Measurements from ENCODE around the gene KIF20B. TPM values are rescaled to one million over a fixed set of nuclear protein-coding genes. Genes with fewer than 3 reads are reported as not detected.

KIF20B gene
- polyA plus RNA-seq, 1 experiment: 4.5 TPM

DNA sequence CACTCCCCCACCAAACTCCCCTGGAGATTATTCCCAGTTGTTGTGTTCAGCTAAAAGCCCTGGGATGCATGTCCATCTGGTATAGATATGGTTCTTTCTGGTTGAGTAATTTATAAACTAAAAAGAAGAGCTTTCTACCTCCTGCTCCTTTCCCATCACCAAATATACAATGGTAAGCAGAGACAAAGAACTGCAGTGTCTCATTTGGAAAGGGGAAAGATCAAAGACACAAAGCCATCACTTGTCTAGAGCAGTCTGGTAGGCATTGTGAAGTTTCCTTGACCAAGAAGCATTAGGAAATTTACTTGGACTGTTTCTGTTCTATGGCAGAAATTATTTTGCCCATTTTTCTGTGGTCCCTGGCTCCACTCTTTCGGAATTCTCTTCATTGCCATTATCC, 31.4 kb upstream of the KIF20B start:
- POLR2A ChIA-PET: no interaction called here
- H3K27me3 ChIP-seq (ENCODE audit: control insufficient read depth, insufficient read depth, low read length): no peaks in the 10 kb centered on the region
- H3K27ac ChIP-seq (ENCODE audit: low read depth, low read length): no peak overlapping the region
- TF ChIP-seq, protein P1, sequence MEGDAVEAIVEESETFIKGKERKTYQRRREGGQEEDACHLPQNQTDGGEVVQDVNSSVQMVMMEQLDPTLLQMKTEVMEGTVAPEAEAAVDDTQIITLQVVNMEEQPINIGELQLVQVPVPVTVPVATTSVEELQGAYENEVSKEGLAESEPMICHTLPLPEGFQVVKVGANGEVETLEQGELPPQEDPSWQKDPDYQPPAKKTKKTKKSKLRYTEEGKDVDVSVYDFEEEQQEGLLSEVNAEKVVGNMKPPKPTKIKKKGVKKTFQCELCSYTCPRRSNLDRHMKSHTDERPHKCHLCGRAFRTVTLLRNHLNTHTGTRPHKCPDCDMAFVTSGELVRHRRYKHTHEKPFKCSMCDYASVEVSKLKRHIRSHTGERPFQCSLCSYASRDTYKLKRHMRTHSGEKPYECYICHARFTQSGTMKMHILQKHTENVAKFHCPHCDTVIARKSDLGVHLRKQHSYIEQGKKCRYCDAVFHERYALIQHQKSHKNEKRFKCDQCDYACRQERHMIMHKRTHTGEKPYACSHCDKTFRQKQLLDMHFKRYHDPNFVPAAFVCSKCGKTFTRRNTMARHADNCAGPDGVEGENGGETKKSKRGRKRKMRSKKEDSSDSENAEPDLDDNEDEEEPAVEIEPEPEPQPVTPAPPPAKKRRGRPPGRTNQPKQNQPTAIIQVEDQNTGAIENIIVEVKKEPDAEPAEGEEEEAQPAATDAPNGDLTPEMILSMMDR (IDR thresholded peaks at IDR 0.05; ENCODE audit: low read depth, low read length): no peak
- DNase-seq (ENCODE audit: low read depth, low spot score): no peak
- no peaks in the 10 kb centered on the region for H3K9me3 ChIP-seq (ENCODE audit: control insufficient read depth, insufficient read depth, low read length)
- CTCF ChIA-PET: no interaction called here
- no peak overlapping the region for H3K4me3 ChIP-seq (ENCODE audit: low read depth, low read length)

DNA sequence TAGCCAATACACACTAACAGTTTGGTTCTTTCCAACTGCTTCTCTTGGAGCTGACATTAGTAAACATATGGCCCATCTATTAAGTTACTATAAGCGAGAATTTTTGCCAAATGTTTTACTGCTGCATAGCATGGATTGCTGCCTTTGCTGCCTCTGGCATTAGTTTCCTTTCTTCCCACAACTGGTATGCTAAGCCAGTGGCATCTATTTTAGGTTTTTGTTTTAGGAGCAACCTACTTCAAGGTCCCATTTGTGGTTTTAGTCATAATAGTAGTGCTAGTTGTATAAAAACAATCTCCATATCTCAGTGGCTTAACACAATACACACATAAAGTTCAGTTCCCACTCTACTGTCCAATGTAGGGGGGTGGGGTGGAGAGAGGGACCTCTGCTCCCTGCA, 30.5 kb upstream of the KIF20B start:
- Histone ChIP-seq H3K4me3 (ENCODE audit: low read depth, low read length) (no peak overlapping the region), H3K27me3 (ENCODE audit: control insufficient read depth, insufficient read depth, low read length) (no peaks in the 10 kb centered on the region), H3K27ac (ENCODE audit: low read depth, low read length) (no peak overlapping the region), H3K9me3 (ENCODE audit: control insufficient read depth, insufficient read depth, low read length) (no peaks in the 10 kb centered on the region)
- ChIA-PET CTCF (no interaction called here), POLR2A (no interaction called here)
- TF ChIP-seq, protein P1 (IDR thresholded peaks at IDR 0.05; ENCODE audit: low read depth, low read length): no peak
- no peak for DNase-seq (ENCODE audit: low read depth, low spot score)

DNA sequence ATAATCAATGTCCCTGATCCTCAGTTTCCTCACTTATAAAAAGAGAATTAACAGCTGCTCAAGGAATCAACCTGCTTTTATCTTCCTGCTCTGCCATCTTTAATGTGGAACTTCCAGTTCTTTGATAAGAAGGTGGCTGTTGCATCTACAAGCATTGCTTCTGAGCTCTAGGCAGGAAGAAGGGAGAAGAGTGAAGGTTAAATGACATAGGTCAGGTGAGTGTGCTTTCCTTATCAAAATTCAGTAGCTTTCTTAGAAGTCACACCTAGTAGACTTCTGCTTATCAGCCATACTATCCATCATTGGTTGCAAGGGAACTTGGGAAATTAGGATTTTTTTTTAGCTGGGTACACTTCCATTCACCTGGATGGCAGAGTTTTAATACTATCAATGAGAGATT, 24.0 kb upstream of the KIF20B start:
- no peaks in the 10 kb centered on the region for H3K9me3 ChIP-seq (ENCODE audit: control insufficient read depth, insufficient read depth, low read length)
- H3K27me3 ChIP-seq (ENCODE audit: control insufficient read depth, insufficient read depth, low read length): no peaks in the 10 kb centered on the region
- H3K27ac ChIP-seq (ENCODE audit: low read depth, low read length): no peak overlapping the region
- no peak for DNase-seq (ENCODE audit: low read depth, low spot score)
- no peak overlapping the region for H3K4me3 ChIP-seq (ENCODE audit: low read depth, low read length)
- TF ChIP-seq, protein P1 (IDR thresholded peaks at IDR 0.05; ENCODE audit: low read depth, low read length): no peak
- ChIA-PET POLR2A (no interaction called here), CTCF (no interaction called here)

DNA sequence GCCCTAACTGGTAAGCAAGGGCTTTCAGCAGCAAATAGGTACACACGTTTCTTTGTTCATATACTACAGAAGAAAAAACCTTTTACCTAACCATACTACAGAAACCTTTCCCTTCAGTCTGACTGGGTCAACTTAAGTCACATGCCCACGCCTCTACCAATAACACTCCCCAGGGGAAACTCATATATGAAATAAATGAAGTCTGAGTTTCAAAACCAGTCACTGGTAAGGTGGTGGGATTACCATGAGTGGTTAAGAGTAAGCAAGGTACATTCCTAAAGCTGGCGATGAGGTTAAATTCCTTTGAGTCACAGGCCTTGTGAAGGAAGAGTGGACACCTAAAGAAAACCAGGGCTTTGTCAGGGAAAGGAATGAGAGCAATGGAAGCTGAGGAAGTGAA, 21.4 kb upstream of the KIF20B start:
- Histone ChIP-seq H3K4me3 (ENCODE audit: low read depth, low read length) (no peak overlapping the region), H3K27ac (ENCODE audit: low read depth, low read length) (no peak overlapping the region), H3K27me3 (ENCODE audit: control insufficient read depth, insufficient read depth, low read length) (no peaks in the 10 kb centered on the region), H3K9me3 (ENCODE audit: control insufficient read depth, insufficient read depth, low read length) (no peaks in the 10 kb centered on the region)
- ChIA-PET POLR2A (no interaction called here), CTCF (no interaction called here)
- DNase-seq (ENCODE audit: low read depth, low spot score): no peak
- TF ChIP-seq, protein P1 (IDR thresholded peaks at IDR 0.05; ENCODE audit: low read depth, low read length): no peak

DNA sequence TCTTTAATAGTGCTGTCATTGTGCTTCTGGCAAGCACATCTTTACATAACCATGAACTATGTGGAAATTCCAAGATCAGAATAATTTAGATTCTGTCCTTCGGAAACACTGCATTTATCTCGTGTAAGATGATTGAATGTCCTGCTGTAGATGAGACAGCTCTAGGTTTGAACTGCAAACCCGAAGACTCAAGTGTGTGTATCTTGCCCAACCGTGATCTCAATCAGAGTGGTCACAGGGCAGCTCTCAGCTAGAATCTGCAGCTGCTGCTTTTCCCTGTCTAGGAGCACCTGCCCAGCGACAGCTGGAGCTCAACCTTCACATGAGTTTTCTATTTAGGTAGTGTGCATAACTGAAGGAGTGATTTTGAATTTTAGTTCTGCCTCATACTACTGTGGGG, 17.5 kb upstream of the KIF20B start:
- ChIA-PET CTCF (no interaction called here), POLR2A (no interaction called here)
- H3K9me3 ChIP-seq (ENCODE audit: control insufficient read depth, insufficient read depth, low read length): no peaks in the 10 kb centered on the region
- no peaks in the 10 kb centered on the region for H3K27me3 ChIP-seq (ENCODE audit: control insufficient read depth, insufficient read depth, low read length)
- no peak overlapping the region for H3K27ac ChIP-seq (ENCODE audit: low read depth, low read length)
- no peak overlapping the region for H3K4me3 ChIP-seq (ENCODE audit: low read depth, low read length)
- TF ChIP-seq, protein P1 (IDR thresholded peaks at IDR 0.05; ENCODE audit: low read depth, low read length): no peak
- no peak for DNase-seq (ENCODE audit: low read depth, low spot score)
